Middle frontal gyrus (tissue), 1 donor: ENCODE results near the gene ST8SIA1.

Source experiments
- DNase-seq: peaks from one replicate; pipeline ENCODE4 v3.0.0-alpha.2; 2015; ENCODE audit warnings: low spot score; ENCODE audit errors: extremely low spot score

Gene ST8SIA1

GRCh38 chr12:22242726-22243125, 91.8 kb downstream of the ST8SIA1 start:
- no peak for DNase-seq

GRCh38 chr12:22238211-22238610, 96.3 kb downstream of the ST8SIA1 start:
- DNase-seq, result no peak

GRCh38 chr12:22234561-22234960, 99.9 kb downstream of the ST8SIA1 start:
- DNase-seq, result no peak

GRCh38 chr12:22231836-22232235, 102.7 kb downstream of the ST8SIA1 start:
- no peak for DNase-seq

GRCh38 chr12:22231078-22231477, 103.4 kb downstream of the ST8SIA1 start:
- DNase-seq, result no peak

- DNase-seq, result no peak
Measured at GRCh38 chr12:22230280-22230794, 104.2 kb downstream of the ST8SIA1 start.

- no peak for DNase-seq
Measured at GRCh38 chr12:22229652-22230279, 104.7 kb downstream of the ST8SIA1 start.

- DNase-seq, result peak; percentile 20
Measured at GRCh38 chr12:22228022-22228875, 106.3 kb downstream of the ST8SIA1 start.

- no peak for DNase-seq
Measured at GRCh38 chr12:22223356-22223755, 111.2 kb downstream of the ST8SIA1 start.

- DNase-seq, result no peak
Measured at GRCh38 chr12:22217556-22217955, 117.0 kb downstream of the ST8SIA1 start.

GRCh38 chr12:22215467-22216253, 118.8 kb downstream of the ST8SIA1 start:
- no peak for DNase-seq

- DNase-seq, result no peak
Measured at GRCh38 chr12:22211128-22211527, 123.4 kb downstream of the ST8SIA1 start.

- DNase-seq, result no peak
Measured at GRCh38 chr12:22209422-22209821, 125.1 kb downstream of the ST8SIA1 start.

- DNase-seq, result no peak
Measured at GRCh38 chr12:22206111-22206728, 128.3 kb downstream of the ST8SIA1 start.

GRCh38 chr12:22204391-22204790, 130.1 kb downstream of the ST8SIA1 start:
- no peak for DNase-seq

GRCh38 chr12:22202847-22203246, 131.7 kb downstream of the ST8SIA1 start:
- DNase-seq, result no peak

- no peak for DNase-seq
Measured at GRCh38 chr12:22201101-22201500, 133.4 kb downstream of the ST8SIA1 start.

- DNase-seq, result no peak
Measured at GRCh38 chr12:22196236-22196635, 138.3 kb downstream of the ST8SIA1 start.

GRCh38 chr12:22190969-22191368, 143.5 kb downstream of the ST8SIA1 start:
- DNase-seq, result no peak

GRCh38 chr12:22188431-22188830, 146.1 kb downstream of the ST8SIA1 start:
- DNase-seq, result no peak

- no peak for DNase-seq
Measured at GRCh38 chr12:22180705-22181104, 153.8 kb downstream of the ST8SIA1 start.
